ELF-1 (cell line): ENCODE results near the gene TMEM108.

Experiments
- DNase-seq: peaks from one replicate; pipeline ENCODE4 v3.0.0-alpha.2; 2016; ENCODE audit warnings: low read depth, low spot score

TMEM108 gene

DNA sequence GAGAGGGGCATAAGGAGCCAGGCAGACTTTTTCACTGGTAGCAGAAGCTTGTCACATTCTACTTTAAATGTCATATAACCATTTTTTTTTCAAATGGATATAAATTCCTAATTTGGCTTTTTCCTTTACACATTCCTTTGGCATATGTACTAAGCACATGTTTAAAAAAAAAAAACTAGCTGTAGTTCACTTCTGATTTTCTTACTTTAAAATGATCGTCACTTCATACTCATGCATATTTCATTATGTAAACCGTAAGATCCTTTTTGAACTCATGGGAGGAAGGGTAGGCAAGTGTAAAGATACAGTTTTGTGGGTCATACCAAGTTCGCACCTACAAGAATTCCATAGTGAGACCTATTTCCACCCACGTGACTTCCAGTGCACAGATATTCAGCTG is 316.5 kb downstream of the TMEM108 start:
- DNase-seq: no peak

DNA sequence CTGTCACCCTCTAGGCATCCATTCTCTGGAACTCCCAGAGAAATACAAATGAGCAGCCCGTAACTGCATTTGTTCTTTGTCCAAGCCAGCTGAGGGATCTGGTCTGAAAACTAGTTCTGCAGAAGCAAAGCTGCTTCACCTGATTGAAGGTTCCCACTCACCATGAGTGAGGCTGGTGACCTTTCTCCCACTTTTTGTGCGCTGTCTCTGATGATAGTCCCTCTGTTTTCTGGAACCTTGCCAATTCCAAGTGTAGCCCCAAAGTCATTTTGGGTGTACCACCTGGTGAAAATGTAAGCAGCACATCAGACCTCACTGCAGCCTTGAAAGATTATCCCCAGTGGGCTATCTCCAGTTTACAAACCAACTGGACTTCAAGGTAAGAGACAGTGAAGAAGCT is 322.3 kb downstream of the TMEM108 start:
- no peak for DNase-seq

DNA sequence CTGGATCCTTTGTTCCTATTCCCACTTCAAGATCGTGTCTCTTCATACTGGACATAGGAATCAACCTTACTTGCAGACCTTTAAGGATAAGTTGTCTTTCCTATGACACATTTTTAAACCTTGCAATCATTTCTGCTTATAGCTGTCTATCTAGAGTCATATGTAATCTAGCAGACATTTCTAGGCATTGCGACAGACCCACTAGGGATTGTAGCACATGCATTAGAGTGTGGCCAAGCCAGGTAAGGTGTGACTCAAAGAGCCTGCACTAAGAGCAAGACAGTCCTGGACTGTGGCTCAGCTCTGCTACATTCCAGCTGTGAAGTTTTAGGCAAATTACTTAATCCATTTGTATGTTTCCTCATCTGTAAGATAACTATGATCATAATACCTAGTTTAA is 322.8 kb downstream of the TMEM108 start:
- DNase-seq: no peak

DNA sequence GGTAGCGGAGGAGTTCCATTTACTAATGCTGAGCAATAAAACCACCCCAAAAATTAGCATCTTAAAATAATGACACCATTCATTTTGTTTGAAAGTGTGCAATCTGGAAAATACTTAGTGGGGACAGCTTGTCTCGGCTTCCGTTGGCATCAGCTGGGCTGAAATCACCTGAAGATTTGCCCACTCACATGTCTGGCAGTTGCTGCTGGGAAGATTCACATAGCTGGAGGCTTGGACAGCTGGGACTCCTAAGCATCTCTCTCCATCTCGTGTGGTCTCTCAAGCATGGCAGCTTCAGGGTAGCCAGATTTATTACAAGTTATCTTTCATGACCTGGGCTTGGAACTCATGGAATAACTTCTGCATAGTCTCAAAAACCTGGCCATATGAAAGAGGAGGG is 323.2 kb downstream of the TMEM108 start:
- DNase-seq: no peak

DNA sequence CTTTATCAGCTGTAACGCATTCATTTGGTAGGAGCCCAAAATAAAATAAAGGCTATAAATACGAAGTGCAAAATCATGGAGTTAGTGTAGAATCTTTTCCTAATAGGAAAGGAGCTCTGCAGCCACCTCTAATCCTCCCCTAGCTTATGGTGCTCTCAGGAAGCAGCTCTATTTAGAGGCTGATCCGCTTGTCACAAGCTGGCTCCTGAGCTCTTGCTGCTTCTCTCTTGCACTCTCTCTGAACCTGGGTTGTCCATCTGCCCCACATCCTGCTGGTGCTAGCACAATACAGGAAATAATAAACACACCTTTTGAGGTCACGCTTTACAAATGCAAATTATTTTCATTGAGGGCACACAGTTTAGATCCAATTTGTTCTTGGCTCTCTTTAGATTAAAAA is 324.3 kb downstream of the TMEM108 start:
- no peak for DNase-seq

DNA sequence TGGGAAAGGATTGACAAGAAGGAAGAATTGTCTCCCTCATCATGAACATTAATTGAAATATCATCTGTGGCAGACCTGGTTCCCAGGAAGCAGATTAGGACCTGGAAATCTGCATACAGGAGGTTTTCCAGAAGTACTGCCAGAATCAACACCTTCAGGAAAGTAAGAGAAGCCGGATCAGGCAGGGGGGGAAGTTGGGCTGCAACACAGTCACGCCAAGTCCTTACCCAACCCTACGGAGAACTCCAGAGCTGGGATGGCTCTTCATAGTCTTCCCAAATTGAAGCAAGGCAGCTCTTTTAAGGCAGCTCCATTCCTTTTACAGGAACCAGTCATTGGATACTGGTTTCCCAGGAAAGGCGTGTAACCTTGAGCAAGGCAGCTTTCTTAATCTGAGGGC is 326.5 kb downstream of the TMEM108 start:
- DNase-seq: no peak

GRCh38 chr3:133366921-133367320 is 328.7 kb downstream of the TMEM108 start:
- DNase-seq: no peak

DNA sequence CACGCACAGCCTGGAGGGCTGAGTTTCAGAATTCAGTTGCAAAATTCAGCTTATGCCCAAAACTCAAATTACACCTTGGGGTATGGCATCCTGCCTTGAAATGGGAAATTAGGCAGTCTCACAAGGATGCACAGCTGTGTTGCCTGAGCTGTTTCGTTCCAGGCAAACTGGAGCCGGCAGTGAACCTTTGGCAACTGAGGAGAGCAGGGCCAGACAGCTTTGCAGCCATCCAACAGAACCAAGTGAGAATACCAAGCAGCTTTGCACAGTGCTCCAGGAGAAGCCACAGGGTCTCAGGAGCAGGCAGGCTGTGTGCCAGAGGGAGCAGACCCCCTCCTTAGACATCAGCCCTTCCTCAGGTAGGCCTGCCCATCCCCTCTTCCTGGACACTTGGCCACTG is 329.2 kb downstream of the TMEM108 start:
- DNase-seq: no peak

DNA sequence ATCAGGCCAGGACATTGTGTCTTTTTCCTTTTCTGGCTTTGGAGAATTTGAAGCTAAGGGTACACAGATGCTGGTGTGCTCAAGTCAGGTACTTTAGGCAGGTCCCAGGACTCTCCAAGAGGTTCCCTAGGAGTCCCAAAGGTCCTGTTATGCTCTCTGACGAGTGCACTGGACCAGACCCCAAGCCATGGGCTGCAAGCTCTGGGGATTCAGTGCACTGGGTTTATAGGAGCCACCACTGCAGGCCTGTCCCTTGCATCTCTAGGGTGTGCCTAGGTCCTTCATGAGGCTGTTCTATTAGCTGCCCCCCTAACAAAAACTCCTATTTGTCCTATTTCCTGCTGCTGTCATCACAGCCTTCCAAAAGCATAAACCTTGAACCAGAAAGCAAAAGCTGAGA is 329.8 kb downstream of the TMEM108 start:
- DNase-seq: no peak

- DNase-seq: no peak
Observed at GRCh38 chr3:133368371-133369067, 330.3 kb downstream of the TMEM108 start.

GRCh38 chr3:133369068-133369440 is 330.9 kb downstream of the TMEM108 start:
- no peak for DNase-seq

DNA sequence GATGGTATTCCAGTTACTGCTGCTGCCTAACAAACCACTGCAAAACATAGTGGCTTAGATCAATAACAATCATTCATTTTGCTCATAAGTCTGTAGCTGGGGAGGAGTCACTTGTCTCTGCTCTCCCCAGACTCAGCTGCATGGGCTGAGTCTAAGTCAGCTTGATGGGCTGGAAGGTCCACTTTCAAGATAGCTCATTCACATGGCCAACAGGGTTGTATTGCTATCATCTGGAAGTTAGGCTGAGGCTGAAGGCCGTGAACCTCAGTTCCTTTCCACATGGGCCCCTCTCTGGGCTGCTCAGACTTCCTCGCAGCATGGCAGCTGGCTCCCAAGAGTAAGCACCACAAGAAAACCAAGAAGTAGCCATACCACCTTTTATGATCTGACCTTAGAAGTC is 333.0 kb downstream of the TMEM108 start:
- no peak for DNase-seq

DNA sequence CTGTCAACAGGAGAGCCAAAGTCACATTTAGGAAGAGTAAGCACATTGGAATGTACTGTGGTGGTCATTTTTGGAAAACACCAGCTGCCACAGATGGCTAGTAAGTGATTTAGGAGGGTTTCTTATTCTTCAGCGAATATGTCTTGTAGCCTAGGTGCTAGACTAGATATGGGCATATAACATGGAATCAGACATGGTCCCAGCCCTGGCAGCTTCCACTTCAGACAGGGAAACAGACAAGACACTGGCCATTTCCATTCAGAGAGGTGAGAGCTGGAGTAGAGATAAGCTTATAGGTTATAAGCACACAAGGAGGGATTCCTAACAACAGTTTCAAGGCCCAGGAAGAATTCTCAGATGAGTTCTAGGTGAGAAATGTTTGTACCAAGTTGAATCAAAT is 333.5 kb downstream of the TMEM108 start:
- DNase-seq: no peak

- DNase-seq: no peak
Observed at GRCh38 chr3:133374708-133375402, 336.7 kb downstream of the TMEM108 start.

DNA sequence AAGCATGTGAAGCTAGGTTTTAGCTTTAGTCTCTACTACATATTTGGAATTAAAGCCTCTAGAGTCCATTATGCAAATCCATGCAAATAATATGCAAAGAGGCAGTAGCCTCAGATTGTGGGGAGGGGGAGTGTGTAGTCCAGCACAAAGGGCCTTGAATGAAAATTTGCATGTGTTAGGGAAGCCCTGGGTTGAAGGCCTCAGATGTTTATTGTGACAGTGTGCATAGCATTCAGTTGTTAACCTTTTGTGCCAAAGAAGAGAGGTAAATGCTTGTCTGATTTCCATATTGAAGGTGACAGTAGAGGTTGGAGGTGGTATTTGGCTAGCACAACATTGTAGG is 337.2 kb downstream of the TMEM108 start:
- no peak for DNase-seq

DNA sequence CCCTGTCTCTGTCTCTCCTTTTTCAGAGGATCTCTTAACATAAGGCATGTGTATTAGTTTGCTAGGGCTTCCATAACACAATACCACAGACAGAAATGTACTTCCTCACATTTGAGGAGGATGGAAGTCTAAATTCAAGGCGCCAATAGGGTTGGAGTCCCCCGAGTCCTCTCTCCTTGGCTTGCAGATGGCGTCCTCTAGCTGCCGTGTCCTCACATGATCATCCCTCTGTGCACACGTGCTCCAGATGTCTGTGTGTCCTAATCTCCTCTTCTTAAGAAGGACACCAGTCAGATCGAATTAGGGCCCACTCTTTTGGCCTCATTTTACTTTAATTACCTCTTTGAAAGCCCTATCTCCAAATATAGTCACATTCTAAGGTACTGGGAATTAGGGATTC is 338.6 kb downstream of the TMEM108 start:
- DNase-seq: no peak

DNA sequence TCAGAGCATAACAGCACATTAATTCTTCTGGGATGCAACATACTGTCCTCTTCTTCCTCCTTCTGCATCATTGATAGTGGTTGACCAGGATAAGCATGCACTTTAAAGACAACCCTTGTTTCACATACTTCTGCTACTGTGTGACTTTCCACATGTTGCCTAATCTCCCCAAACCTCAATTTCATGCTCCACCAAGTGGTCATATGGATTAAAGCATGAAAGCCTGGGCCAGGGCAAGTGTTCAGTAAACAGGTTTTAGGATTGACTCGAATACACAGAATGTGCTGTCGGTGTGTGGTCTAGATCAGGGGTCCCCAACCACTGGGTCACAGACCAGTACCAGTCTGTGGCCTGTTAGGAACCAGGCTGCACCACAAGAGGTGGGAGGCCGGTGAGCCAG is 339.2 kb downstream of the TMEM108 start:
- no peak for DNase-seq

DNA sequence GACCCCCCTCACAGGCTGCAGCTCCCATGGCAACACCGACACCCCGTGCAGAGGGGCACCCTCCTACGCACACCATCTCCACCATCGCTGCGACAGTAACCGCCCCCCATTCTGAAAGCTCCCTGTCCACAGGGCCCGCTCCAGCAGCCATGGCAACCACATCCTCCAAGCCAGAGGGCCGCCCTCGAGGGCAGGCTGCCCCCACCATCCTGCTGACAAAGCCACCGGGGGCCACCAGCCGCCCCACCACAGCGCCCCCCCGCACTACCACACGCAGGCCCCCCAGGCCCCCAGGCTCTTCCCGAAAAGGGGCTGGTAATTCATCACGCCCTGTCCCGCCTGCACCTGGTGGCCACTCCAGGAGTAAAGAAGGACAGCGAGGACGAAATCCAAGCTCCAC is 341.7 kb downstream of the TMEM108 start:
- no peak for DNase-seq

DNA sequence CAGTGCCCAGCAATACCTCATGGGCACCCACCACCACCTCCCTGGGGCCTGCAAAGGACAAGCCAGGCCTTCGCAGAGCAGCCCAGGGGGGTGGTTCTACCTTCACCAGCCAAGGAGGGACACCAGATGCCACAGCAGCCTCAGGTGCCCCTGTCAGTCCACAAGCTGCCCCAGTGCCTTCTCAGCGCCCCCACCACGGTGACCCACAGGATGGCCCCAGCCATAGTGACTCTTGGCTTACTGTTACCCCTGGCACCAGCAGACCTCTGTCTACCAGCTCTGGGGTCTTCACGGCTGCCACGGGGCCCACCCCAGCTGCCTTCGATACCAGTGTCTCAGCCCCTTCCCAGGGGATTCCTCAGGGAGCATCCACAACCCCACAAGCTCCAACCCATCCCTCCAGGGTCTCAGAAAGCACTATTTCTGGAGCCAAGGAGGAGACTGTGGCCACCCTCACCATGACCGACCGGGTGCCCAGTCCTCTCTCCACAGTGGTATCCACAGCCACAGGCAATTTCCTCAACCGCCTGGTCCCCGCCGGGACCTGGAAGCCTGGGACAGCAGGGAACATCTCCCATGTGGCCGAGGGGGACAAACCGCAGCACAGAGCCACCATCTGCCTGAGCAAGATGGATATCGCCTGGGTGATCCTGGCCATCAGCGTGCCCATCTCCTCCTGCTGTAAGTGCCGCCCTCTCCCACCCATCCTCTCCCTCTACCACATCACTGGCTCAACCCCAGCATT is 342.5 kb downstream of the TMEM108 start:
- DNase-seq: no peak

GRCh38 chr3:133381346-133382109 is 343.3 kb downstream of the TMEM108 start:
- no peak for DNase-seq

GRCh38 chr3:133383175-133383574 is 345.0 kb downstream of the TMEM108 start:
- no peak for DNase-seq

- no peak for DNase-seq
Observed at GRCh38 chr3:133383741-133384140, 345.6 kb downstream of the TMEM108 start.
